ENCODE data around the gene EMID1.
"Not testable (repeated sequence)": the region's sequence is repeated elsewhere in the genome, so short reads cannot be mapped to it uniquely, and the experiment has no call there.

The EMID1 gene

DNA sequence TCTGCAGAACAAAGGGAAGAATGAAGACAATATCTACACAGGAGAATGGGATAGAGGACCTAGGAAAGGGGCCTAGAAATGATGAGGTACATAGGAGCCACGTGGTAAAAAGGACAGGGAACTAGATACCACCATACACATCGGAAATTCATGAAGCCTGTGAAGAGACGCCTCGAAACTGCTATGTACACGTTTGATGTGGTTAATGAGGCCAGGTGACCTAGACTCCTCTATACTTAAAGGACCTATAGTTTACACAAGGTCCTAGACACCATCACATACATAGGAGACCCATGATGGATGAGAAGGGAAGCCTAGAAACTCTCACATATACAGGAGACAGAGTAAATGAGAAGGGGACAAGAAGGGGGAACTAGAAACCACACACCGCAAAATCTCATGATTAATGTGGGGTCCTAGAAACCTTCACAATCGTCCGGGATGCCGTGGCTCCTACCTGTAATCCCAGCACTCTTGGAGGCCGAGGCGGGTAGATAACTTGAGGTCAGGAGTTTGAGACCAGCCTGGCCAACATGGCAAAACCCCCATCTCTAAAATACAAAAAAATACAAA is 38.3 kb downstream of the EMID1 start:
- no peak overlapping the region for H3K27ac ChIP-seq (ENCODE audit: poor library complexity, severe bottlenecking)
- no peak for ATAC-seq (ENCODE audit: low read depth)
- no peaks in the 10 kb centered on the region for H3K27me3 ChIP-seq (ENCODE audit: insufficient read depth, poor library complexity, severe bottlenecking)
- H3K4me1 ChIP-seq (ENCODE audit: insufficient read depth, poor library complexity, severe bottlenecking), result no peaks in the 10 kb centered on the region
- DNase-seq (ENCODE audit: low spot score), result no peak
- TF ChIP-seq, protein P1, sequence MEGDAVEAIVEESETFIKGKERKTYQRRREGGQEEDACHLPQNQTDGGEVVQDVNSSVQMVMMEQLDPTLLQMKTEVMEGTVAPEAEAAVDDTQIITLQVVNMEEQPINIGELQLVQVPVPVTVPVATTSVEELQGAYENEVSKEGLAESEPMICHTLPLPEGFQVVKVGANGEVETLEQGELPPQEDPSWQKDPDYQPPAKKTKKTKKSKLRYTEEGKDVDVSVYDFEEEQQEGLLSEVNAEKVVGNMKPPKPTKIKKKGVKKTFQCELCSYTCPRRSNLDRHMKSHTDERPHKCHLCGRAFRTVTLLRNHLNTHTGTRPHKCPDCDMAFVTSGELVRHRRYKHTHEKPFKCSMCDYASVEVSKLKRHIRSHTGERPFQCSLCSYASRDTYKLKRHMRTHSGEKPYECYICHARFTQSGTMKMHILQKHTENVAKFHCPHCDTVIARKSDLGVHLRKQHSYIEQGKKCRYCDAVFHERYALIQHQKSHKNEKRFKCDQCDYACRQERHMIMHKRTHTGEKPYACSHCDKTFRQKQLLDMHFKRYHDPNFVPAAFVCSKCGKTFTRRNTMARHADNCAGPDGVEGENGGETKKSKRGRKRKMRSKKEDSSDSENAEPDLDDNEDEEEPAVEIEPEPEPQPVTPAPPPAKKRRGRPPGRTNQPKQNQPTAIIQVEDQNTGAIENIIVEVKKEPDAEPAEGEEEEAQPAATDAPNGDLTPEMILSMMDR (IDR thresholded peaks at IDR 0.05; ENCODE audit: poor library complexity, severe bottlenecking), result no peak
- H3K4me3 ChIP-seq (ENCODE audit: severe bottlenecking), result no peak overlapping the region
- H3K36me3 ChIP-seq (ENCODE audit: low read depth), result no peaks in the 10 kb centered on the region
- peaks cover 5% of the 10 kb centered on the region for H3K9me3 ChIP-seq (ENCODE audit: severe bottlenecking)

DNA sequence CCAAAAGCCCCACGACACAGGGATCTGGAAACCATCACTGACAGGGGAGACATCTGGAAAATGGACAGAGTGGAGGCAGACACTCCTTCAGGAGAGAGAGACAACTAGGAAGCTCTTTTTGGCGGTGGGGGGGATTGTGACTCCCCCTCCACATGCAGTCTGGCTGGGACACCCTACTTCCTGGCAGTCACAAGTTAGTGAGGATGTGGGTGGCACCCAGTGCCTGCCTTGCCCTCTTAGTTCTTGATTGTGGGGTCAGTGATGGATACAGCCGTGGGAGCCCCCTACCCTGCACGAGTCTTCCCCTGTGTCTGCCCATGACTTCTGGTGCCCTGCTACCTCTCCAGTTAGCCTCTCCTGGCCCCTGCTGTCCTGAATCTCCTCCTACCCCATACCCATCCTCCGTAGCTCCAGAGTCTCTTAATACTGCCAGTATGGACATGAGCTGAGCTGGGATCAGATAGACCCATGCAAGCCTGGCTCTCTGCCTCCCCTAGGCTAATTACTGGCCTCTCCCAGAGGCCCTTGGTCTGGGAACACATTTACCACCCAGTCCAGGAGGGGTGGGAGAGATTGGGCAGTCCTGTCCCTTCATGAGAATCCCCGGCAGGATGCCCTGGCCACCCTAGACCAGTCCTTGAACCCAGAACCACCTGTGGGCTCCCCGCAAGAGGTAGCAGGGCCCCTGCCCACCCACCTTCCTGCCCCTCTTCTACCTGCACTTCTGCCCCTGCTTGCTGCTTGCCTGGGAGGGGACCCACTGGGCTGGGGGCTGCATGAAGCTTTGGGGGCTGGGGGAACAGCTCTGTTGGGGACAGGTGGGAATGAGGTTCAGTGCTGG is 39.3 kb downstream of the EMID1 start:
- no peak for DNase-seq (ENCODE audit: low spot score)
- H3K4me1 ChIP-seq (ENCODE audit: insufficient read depth, poor library complexity, severe bottlenecking), result no peaks in the 10 kb centered on the region
- ATAC-seq (ENCODE audit: low read depth), result peak; percentile 21; the same call in 1 of the 3 replicates
- TF ChIP-seq, protein P1 (IDR thresholded peaks at IDR 0.05; ENCODE audit: poor library complexity, severe bottlenecking), result no peak
- no peaks in the 10 kb centered on the region for H3K27me3 ChIP-seq (ENCODE audit: insufficient read depth, poor library complexity, severe bottlenecking)
- H3K4me3 ChIP-seq (ENCODE audit: severe bottlenecking), result no peak overlapping the region
- H3K36me3 ChIP-seq (ENCODE audit: low read depth), result no peaks in the 10 kb centered on the region
- no peak overlapping the region for H3K27ac ChIP-seq (ENCODE audit: poor library complexity, severe bottlenecking)
- peaks cover 5% of the 10 kb centered on the region for H3K9me3 ChIP-seq (ENCODE audit: severe bottlenecking)

DNA sequence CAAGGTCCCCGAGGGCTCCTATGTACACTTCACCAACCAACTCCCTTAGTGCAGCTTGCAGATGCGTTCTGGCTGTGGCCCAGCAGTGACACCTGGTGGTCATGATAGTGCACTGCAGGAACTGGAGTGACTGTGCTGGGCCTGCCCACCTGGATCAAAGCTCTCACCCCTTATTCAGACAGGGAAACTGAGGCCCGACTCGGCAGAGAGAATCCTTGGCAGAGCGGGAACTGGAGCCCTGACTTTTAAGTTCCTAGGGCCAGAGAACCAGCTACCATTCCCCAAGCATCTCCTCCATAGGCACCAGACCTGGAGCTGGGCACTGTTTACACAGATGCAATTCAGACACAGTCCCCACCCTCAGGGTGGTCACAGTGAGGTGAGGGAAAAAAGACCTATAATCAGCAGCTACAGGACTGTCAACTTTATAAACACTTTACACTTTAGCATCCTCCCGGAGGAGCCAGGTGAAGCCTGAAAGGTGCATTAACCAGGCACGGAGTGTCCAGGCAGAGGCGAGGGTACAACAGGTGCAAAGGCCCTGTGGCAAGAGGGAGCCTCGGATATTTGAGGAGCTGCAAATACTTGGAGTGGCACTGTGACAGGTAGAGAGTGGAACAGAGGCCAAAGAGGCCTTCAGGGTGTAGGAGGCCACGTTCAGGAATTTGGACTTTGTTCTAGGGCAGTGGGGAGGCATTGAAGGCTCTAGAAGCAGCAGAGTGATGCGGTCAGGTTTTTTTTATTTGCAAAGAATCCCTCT is 40.1 kb downstream of the EMID1 start:
- Histone ChIP-seq H3K9me3 (ENCODE audit: severe bottlenecking) (peaks cover 5% of the 10 kb centered on the region), H3K27me3 (ENCODE audit: insufficient read depth, poor library complexity, severe bottlenecking) (no peaks in the 10 kb centered on the region), H3K4me1 (ENCODE audit: insufficient read depth, poor library complexity, severe bottlenecking) (no peaks in the 10 kb centered on the region), H3K27ac (ENCODE audit: poor library complexity, severe bottlenecking) (no peak overlapping the region), H3K36me3 (ENCODE audit: low read depth) (no peaks in the 10 kb centered on the region), H3K4me3 (ENCODE audit: severe bottlenecking) (no peak overlapping the region)
- TF ChIP-seq, protein P1 (IDR thresholded peaks at IDR 0.05; ENCODE audit: poor library complexity, severe bottlenecking), result peak; percentile 95
- DNase-seq (ENCODE audit: low spot score), result no peak
- peak; percentile 86 for ATAC-seq (ENCODE audit: low read depth)

DNA sequence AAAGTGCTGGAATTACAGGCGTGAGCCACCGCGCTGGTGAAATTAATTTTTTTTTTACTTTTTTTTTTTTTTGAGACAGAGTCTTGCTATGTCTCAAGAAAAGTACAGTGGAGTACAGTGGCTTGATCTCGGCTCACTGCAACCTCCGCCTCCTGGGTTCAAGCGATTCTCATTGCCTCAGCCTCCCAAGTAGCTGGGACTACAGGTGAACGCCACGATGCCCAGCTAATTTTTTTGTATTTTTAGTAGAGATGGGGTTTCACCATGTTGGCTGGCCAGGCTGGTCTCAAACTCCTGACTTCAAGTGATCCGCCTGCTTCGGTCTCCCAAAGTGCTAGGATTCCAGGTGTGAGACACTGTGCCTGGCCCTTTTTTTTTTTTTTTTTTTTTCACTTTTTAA is 42.2 kb downstream of the EMID1 start:
- not testable (repeated sequence) for H3K4me1 ChIP-seq (ENCODE audit: insufficient read depth, poor library complexity, severe bottlenecking); DNase-seq (ENCODE audit: low spot score); H3K27me3 ChIP-seq (ENCODE audit: insufficient read depth, poor library complexity, severe bottlenecking); H3K4me3 ChIP-seq (ENCODE audit: severe bottlenecking); H3K27ac ChIP-seq (ENCODE audit: poor library complexity, severe bottlenecking); H3K36me3 ChIP-seq (ENCODE audit: low read depth); ATAC-seq (ENCODE audit: low read depth); H3K9me3 ChIP-seq (ENCODE audit: severe bottlenecking)

DNA sequence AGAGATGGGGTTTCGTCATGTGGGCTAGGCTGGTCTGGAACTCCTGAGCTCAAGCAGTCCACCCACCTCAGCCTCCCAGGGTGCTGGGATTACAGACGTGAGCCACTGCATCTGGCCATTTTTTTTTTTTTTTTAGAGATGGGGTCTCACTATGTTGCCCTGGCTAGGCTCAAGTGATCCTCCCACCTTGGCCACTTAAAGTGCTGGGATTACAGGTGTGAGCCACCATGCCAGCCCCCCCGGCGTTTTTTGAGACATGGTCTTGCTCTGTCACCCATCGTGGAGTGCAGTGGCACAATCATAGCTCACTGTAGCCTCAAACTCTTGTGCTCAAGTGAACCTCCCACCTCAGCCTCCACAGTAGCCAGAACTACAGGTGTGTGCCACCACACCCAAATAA is 45.6 kb downstream of the EMID1 start:
- TF ChIP-seq, protein P1 (IDR thresholded peaks at IDR 0.05; ENCODE audit: poor library complexity, severe bottlenecking), result no peak

More for the DNA sequence above, 45.6 kb downstream of the EMID1 start:
- ATAC-seq (ENCODE audit: low read depth), result no peak
- Histone ChIP-seq H3K9me3 (ENCODE audit: severe bottlenecking) (no peaks in the 10 kb centered on the region), H3K27ac (ENCODE audit: poor library complexity, severe bottlenecking) (no peak overlapping the region), H3K4me3 (ENCODE audit: severe bottlenecking) (no peak overlapping the region), H3K4me1 (ENCODE audit: insufficient read depth, poor library complexity, severe bottlenecking) (no peaks in the 10 kb centered on the region), H3K27me3 (ENCODE audit: insufficient read depth, poor library complexity, severe bottlenecking) (no peaks in the 10 kb centered on the region), H3K36me3 (ENCODE audit: low read depth) (no peaks in the 10 kb centered on the region)
- DNase-seq (ENCODE audit: low spot score), result no peak

Measured in RWPE2 (cell line).